ENCODE measurements around the gene SIX5.

Gene SIX5

GRCh38 chr19:45814166-45814780 is 45.2 kb upstream of the SIX5 start:
- FAIRE-seq (no peak), DNase-seq (ENCODE audit: insufficient read length, low spot score) (no peak)
- TF ChIP-seq, protein P1, sequence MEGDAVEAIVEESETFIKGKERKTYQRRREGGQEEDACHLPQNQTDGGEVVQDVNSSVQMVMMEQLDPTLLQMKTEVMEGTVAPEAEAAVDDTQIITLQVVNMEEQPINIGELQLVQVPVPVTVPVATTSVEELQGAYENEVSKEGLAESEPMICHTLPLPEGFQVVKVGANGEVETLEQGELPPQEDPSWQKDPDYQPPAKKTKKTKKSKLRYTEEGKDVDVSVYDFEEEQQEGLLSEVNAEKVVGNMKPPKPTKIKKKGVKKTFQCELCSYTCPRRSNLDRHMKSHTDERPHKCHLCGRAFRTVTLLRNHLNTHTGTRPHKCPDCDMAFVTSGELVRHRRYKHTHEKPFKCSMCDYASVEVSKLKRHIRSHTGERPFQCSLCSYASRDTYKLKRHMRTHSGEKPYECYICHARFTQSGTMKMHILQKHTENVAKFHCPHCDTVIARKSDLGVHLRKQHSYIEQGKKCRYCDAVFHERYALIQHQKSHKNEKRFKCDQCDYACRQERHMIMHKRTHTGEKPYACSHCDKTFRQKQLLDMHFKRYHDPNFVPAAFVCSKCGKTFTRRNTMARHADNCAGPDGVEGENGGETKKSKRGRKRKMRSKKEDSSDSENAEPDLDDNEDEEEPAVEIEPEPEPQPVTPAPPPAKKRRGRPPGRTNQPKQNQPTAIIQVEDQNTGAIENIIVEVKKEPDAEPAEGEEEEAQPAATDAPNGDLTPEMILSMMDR (IDR thresholded peaks at IDR 0.05; ENCODE audit: insufficient read depth, missing control alignments): no peak

DNA sequence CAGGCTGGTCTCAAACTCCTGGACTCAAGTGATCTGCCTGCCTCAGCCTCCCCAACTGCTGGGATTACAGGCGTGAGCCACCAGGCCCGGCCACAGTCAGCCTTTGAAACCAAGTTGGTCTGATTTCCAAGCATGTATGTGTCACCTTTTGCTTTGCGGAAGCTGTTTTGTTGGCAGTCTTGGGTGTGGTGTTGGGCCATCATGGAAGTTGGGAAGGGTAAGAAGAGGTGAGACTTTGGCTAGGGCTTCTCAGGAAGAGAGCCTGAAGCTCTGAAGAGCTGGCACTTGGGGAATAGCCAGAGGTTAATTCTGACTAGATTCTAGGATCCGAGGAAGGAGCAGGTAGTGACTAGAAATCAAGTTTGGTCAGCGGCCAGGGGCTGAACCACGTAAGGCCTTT is 43.2 kb upstream of the SIX5 start:
- no peak for DNase-seq (ENCODE audit: insufficient read length, low spot score)
- FAIRE-seq: no peak
- TF ChIP-seq, protein P1 (IDR thresholded peaks at IDR 0.05; ENCODE audit: insufficient read depth, missing control alignments): no peak

GRCh38 chr19:45809643-45810159 is 40.6 kb upstream of the SIX5 start:
- TF ChIP-seq, protein P1 (IDR thresholded peaks at IDR 0.05; ENCODE audit: insufficient read depth, missing control alignments): no peak
- DNase-seq (ENCODE audit: insufficient read length, low spot score) (no peak), FAIRE-seq (no peak)

GRCh38 chr19:45805719-45806118 is 36.7 kb upstream of the SIX5 start:
- FAIRE-seq: no peak
- DNase-seq (ENCODE audit: insufficient read length, low spot score): no peak
- TF ChIP-seq, protein P1 (IDR thresholded peaks at IDR 0.05; ENCODE audit: insufficient read depth, missing control alignments): no peak

DNA sequence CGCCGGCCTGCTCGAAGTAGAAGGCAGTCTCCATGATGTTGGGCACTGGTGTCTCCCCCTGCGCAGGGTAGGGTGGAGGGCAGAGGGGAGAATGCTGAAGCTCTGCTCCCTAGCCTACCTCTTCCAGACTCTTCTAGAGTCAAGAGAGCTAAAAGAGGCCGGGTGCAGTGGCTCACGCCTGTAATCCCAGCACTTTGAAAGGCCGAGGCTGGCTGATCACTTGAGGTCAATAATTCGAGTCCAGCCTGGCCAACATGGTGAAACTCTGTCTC is 35.8 kb upstream of the SIX5 start:
- FAIRE-seq: no peak
- DNase-seq (ENCODE audit: insufficient read length, low spot score): no peak
- TF ChIP-seq, protein P1 (IDR thresholded peaks at IDR 0.05; ENCODE audit: insufficient read depth, missing control alignments): no peak

- DNase-seq (ENCODE audit: insufficient read length, low spot score): no peak
- FAIRE-seq: no peak
- TF ChIP-seq, protein P1 (IDR thresholded peaks at IDR 0.05; ENCODE audit: insufficient read depth, missing control alignments): no peak
Observed at GRCh38 chr19:45804140-45804958, 35.3 kb upstream of the SIX5 start.

- TF ChIP-seq, protein P1 (IDR thresholded peaks at IDR 0.05; ENCODE audit: insufficient read depth, missing control alignments): no peak
- DNase-seq (ENCODE audit: insufficient read length, low spot score): no peak
- FAIRE-seq: no peak
Observed at GRCh38 chr19:45801603-45802175, 32.6 kb upstream of the SIX5 start.
